Stimulated activated CD4-positive, alpha-beta T cell treated with anti-CD3 and anti-CD28 coated beads, Interleukin-1b, Interleukin-23, amount 100 ng/mL, for 4 hours (primary cell): ENCODE results near the gene B4GALNT1.

Experiments
- DNase-seq, 2 donors: peaks; one replicate each; pipeline ENCODE4 v3.0.0-alpha.2; 2020; ENCODE audit warnings: low read depth in 2 of 2

The B4GALNT1 gene

GRCh38 chr12:57585156-57585555 is 47.8 kb downstream of the B4GALNT1 start:
- no peak for DNase-seq

GRCh38 chr12:57584690-57585089 is 48.3 kb downstream of the B4GALNT1 start:
- no peak for DNase-seq

GRCh38 chr12:57584050-57584449 is 49.0 kb downstream of the B4GALNT1 start:
- DNase-seq = no peak

DNA sequence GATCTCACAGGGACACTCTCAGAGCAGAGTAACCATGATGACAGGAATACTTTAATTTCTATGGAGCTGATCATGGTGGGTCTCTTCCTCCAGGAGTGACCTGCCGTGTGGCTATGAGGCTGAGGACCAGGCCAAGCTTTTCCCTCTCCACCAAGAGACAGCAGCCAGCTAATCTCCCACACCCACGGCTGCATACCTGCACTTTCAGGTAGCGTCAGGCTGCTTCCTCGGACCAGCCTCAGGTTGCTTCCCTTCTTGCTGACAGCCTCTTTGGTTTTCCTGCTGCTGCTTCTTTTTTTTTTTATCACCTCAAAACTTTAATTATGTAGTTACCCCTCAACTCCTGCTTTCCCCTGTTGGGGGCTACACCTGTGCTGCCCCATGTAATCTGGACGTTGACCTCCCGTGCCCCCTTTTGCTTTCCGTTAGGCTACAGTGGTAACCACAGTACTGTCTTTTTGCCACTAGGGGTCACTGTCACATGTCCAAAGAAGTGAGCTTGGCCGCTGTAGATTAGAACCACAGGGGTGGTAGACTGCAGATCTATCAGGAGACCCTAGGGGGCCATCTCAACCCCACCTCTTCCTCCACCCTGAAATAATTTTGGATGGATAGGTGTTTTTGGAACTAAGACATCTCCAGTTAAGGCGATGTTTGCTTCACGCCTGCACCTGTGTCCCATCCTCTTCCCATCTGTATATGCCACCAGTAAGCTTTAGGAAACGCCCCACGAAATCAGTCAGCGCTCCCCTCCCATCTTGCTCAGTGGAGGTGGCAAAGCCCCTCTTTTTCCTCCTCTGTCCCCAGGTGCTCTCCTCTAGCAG is 49.8 kb downstream of the B4GALNT1 start:
- DNase-seq = peak in 1 of 2 donors; percentile 60

- DNase-seq = no peak
Measured at GRCh38 chr12:57582440-57582839, 50.6 kb downstream of the B4GALNT1 start.

GRCh38 chr12:57581802-57582201 is 51.2 kb downstream of the B4GALNT1 start:
- no peak for DNase-seq

DNA sequence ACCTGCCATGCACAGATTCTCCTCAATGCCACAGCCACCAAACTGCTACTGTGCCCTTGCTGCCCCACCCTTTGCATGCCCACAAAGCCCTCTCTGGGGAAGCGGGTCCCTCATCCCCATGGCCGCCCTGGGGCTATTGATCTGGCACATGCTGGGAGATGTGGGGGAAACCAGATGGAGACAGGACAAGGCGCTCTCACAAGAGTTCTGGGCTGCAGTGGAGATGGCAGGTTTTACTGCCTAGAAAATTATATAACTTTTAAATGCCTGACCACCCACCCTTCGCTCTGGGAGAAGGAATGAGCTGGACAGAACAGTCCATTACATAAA is 52.6 kb downstream of the B4GALNT1 start:
- DNase-seq = no peak

DNA sequence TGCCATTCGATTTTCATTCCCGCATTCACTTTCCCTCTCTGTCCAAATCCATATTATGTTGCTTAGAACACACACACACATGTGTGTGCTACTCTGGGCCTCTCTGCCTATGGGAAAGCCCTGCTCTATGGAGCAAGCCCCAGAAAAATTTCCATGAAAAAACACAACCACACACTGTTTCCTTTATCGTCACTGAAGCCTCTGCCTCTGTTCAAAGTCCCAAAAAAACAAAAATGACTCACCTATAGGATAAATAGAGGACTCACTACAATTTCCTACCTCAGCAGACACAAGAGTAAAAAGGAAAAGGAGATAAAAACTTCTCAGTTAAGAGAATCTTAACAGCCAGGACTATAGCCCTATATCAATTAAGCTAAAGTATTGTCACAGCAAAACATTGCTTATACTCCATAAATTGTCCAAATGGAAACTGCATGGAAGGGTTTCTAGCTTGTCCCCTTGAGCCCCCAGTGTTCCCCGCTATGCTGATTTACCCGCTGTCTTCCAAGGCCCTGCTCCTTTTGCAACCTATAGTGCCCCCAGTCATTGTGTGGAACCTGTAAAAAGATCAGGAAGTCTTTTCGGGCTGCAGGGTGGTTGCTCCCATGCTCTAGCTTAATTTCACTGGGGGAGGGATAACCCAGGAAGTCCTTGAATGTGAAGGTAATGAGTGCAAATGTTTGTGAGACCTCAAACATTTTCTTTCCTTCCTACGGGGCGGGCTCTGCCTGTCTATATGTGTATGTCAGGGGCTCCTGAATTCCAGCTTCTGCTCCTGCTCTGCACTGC is 53.1 kb downstream of the B4GALNT1 start:
- no peak for DNase-seq

DNA sequence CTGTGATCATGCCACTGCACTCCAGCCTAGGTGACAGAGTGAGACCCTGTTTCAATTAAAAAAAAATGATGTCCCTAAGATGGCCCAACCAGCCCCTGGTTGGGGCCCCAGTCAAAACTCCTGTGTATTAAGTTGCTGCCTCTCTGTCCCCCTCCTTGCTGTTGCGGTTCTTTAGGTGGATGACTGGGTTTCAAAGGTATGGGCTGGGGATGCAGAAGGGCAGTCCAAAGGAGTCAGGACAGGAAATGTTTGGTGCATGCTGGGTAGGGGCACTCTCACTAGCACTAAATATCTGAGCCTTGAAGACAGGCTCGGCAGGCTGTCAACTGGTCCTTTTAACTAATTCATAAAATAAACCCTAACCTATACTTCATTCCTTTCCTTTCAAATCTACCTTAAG is 54.0 kb downstream of the B4GALNT1 start:
- DNase-seq = no peak

GRCh38 chr12:57577981-57578758 is 54.8 kb downstream of the B4GALNT1 start:
- no peak for DNase-seq

DNA sequence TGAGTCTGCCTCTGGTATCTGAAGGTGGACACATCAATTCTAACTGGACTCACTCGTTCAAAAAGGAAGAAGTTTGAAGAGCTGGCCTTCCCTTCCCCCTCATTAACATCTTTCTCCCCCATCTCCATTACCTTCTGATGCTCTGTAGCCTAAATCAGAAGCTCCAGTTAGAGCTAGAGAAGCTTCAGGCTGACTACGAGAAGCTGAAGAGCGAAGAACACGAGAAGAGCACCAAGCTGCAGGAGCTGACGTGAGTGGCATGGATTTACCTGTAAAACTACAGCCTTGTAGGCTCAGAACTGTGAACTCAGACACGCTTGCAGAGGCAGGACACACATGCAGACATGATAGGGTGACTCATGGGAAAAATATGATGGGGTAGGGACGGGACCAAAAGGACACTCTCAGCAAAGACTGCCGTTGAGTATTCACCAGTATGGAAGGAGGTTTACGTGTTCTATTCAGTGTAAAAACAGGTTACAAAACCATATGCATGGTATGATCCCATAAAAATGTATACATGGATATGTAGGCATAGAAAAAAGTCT is 56.3 kb downstream of the B4GALNT1 start:
- DNase-seq = no peak
